ENCODE measurements around the gene PIK3R1. TPM values are rescaled to one million over a fixed set of nuclear protein-coding genes. Genes with fewer than 3 reads are reported as not detected.

Gene PIK3R1
- total RNA-seq, 1 experiment from 2014 or later: 1.7 TPM

GRCh38 chr5:68169903-68170302 is 45.7 kb upstream of the PIK3R1 start:
- H3K4me2 ChIP-seq (ENCODE audit: low read length): no peak overlapping the region
- POLR2A ChIA-PET (ENCODE audit: unreplicated experiment): no interaction called here
- no peaks in the 10 kb centered on the region for H3K4me1 ChIP-seq (ENCODE audit: insufficient read depth, low read length)
- no peak overlapping the region for H3K27ac ChIP-seq (ENCODE audit: low read length)
- H3K79me2 ChIP-seq (ENCODE audit: low read length): no peaks in the 10 kb centered on the region
- no TSS peak for BruUV-seq (replicated peaks)
- H2AFZ ChIP-seq (ENCODE audit: low read length): no peak overlapping the region
- no peak for ATAC-seq
- no peaks in the 10 kb centered on the region for H4K20me1 ChIP-seq (ENCODE audit: low read length)
- DNase-seq: no peak
- no peaks in the 10 kb centered on the region for H3F3A ChIP-seq (ENCODE audit: low read length, unreplicated experiment)
- no peak for TF ChIP-seq EZH2 (IDR thresholded peaks at IDR 0.05; ENCODE audit: low read length, unreplicated experiment)
- no peak for TF ChIP-seq CTCF (conservative IDR thresholded peaks at IDR 0.05; ENCODE audit: low read depth, low read length)
- no peak for TF ChIP-seq EZH2phosphoT487 (IDR thresholded peaks at IDR 0.05; ENCODE audit: borderline replicate concordance, low read length)
- H3K9me3 ChIP-seq (ENCODE audit: low read length): no peaks in the 10 kb centered on the region
- H3K36me3 ChIP-seq (ENCODE audit: low read depth, low read length): no peaks in the 10 kb centered on the region
- no peak overlapping the region for H3K9ac ChIP-seq (ENCODE audit: low read length)
- H3K27me3 ChIP-seq (ENCODE audit: low read length): peaks cover 8% of the 10 kb centered on the region; the same call in 1 of the 2 replicates
- CTCF ChIA-PET: no interaction called here
- no peaks in the 10 kb centered on the region for H3K9me2 ChIP-seq (replicated peaks; ENCODE audit: low read length)
- intact Hi-C loops (cut with micrococcal nuclease): no loop called here
- no peak overlapping the region for H3K4me3 ChIP-seq (ENCODE audit: low read length)

GRCh38 chr5:68170826-68171558 is 44.6 kb upstream of the PIK3R1 start:
- no peak overlapping the region for H2AFZ ChIP-seq (ENCODE audit: low read length)
- no peak overlapping the region for H3K4me3 ChIP-seq (ENCODE audit: low read length)
- H3K79me2 ChIP-seq (ENCODE audit: low read length): no peaks in the 10 kb centered on the region
- no peaks in the 10 kb centered on the region for H3K9me3 ChIP-seq (ENCODE audit: low read length)
- no peak overlapping the region for H3K9ac ChIP-seq (ENCODE audit: low read length)
- intact Hi-C loops (cut with micrococcal nuclease): no loop called here
- H3K9me2 ChIP-seq (replicated peaks; ENCODE audit: low read length): no peaks in the 10 kb centered on the region
- H3K27ac ChIP-seq (ENCODE audit: low read length): no peak overlapping the region
- H3F3A ChIP-seq (ENCODE audit: low read length, unreplicated experiment): no peaks in the 10 kb centered on the region
- peaks cover 8% of the 10 kb centered on the region; the same call in 1 of the 2 replicates for H3K27me3 ChIP-seq (ENCODE audit: low read length)
- TF ChIP-seq EZH2phosphoT487 (IDR thresholded peaks at IDR 0.05; ENCODE audit: borderline replicate concordance, low read length): no peak
- TF ChIP-seq CTCF (conservative IDR thresholded peaks at IDR 0.05; ENCODE audit: low read depth, low read length): no peak
- TF ChIP-seq EZH2 (IDR thresholded peaks at IDR 0.05; ENCODE audit: low read length, unreplicated experiment): no peak
- no peaks in the 10 kb centered on the region for H3K4me1 ChIP-seq (ENCODE audit: insufficient read depth, low read length)
- CTCF ChIA-PET: no interaction called here
- no peaks in the 10 kb centered on the region for H4K20me1 ChIP-seq (ENCODE audit: low read length)
- BruUV-seq (replicated peaks): no TSS peak
- H3K4me2 ChIP-seq (ENCODE audit: low read length): no peak overlapping the region
- DNase-seq: no peak
- no peak for ATAC-seq
- POLR2A ChIA-PET (ENCODE audit: unreplicated experiment): no interaction called here
- no peaks in the 10 kb centered on the region for H3K36me3 ChIP-seq (ENCODE audit: low read depth, low read length)

- Histone ChIP-seq H3K79me2 (ENCODE audit: low read length) (no peaks in the 10 kb centered on the region), H3F3A (ENCODE audit: low read length, unreplicated experiment) (no peaks in the 10 kb centered on the region), H2AFZ (ENCODE audit: low read length) (no peak overlapping the region), H3K9me3 (ENCODE audit: low read length) (no peaks in the 10 kb centered on the region), H3K9me2 (replicated peaks; ENCODE audit: low read length) (no peaks in the 10 kb centered on the region), H3K4me3 (ENCODE audit: low read length) (no peak overlapping the region), H4K20me1 (ENCODE audit: low read length) (no peaks in the 10 kb centered on the region), H3K4me1 (ENCODE audit: insufficient read depth, low read length) (no peaks in the 10 kb centered on the region), H3K27me3 (ENCODE audit: low read length) (peaks cover 8% of the 10 kb centered on the region; the same call in 1 of the 2 replicates), H3K9ac (ENCODE audit: low read length) (no peak overlapping the region), H3K4me2 (ENCODE audit: low read length) (no peak overlapping the region), H3K36me3 (ENCODE audit: low read depth, low read length) (no peaks in the 10 kb centered on the region), H3K27ac (ENCODE audit: low read length) (no peak overlapping the region)
- DNase-seq (no peak), ATAC-seq (no peak)
- ChIA-PET POLR2A (ENCODE audit: unreplicated experiment) (no interaction called here), CTCF (no interaction called here)
- TF ChIP-seq CTCF (conservative IDR thresholded peaks at IDR 0.05; ENCODE audit: low read depth, low read length) (no peak), EZH2phosphoT487 (IDR thresholded peaks at IDR 0.05; ENCODE audit: borderline replicate concordance, low read length) (no peak), EZH2 (IDR thresholded peaks at IDR 0.05; ENCODE audit: low read length, unreplicated experiment) (no peak)
- no TSS peak for BruUV-seq (replicated peaks)
- intact Hi-C loops (cut with micrococcal nuclease): no loop called here
Observed at GRCh38 chr5:68172314-68172713, 43.2 kb upstream of the PIK3R1 start.

Measured in PC-3 (cell line).